ENCODE results near the gene ABI1. TPM values are rescaled to one million over a fixed set of nuclear protein-coding genes. Genes with fewer than 3 reads are reported as not detected.

The ABI1 gene
- polyA plus RNA-seq, 1 donor from 2014 or later = 50.4 TPM

GRCh38 chr10:26844396-26844975 is 16.3 kb downstream of the ABI1 start:
- TF ChIP-seq RAD21 (conservative IDR thresholded peaks at IDR 0.05) (no peak), POLR2AphosphoS5 (IDR thresholded peaks at IDR 0.05) (no peak)
- H3K9ac ChIP-seq (ENCODE audit: low read length) = no peak overlapping the region
- H2AFZ ChIP-seq (ENCODE audit: low read depth, low read length) = no peak overlapping the region
- H3K9me3 ChIP-seq (ENCODE audit: low read length) = no peaks in the 10 kb centered on the region
- H3K4me2 ChIP-seq (ENCODE audit: low read length) = no peak overlapping the region
- no peak overlapping the region for H3K27ac ChIP-seq (ENCODE audit: low read length)
- no peaks in the 10 kb centered on the region for H3K27me3 ChIP-seq (ENCODE audit: insufficient read depth, low read depth, low read length)
- peaks cover 31% of the 10 kb centered on the region for H3K79me2 ChIP-seq (replicated peaks; ENCODE audit: insufficient read depth, low read length)
- H3K36me3 ChIP-seq (ENCODE audit: insufficient read depth, low read length) = no peaks in the 10 kb centered on the region
- no peaks in the 10 kb centered on the region for H4K20me1 ChIP-seq (ENCODE audit: insufficient read depth)
- peaks cover 3% of the 10 kb centered on the region for H3F3A ChIP-seq (ENCODE audit: insufficient read depth, low read length, poor library complexity, severe bottlenecking)
- H3K9me2 ChIP-seq (ENCODE audit: insufficient read depth, low read length) = no peaks in the 10 kb centered on the region
- H3K4me3 ChIP-seq (ENCODE audit: low read length) = no peak overlapping the region

- peaks cover 3% of the 10 kb centered on the region for H3F3A ChIP-seq (ENCODE audit: insufficient read depth, low read length, poor library complexity, severe bottlenecking)
- H3K36me3 ChIP-seq (ENCODE audit: insufficient read depth, low read length) = no peaks in the 10 kb centered on the region
- no peaks in the 10 kb centered on the region for H3K27me3 ChIP-seq (ENCODE audit: insufficient read depth, low read depth, low read length)
- no peaks in the 10 kb centered on the region for H3K9me2 ChIP-seq (ENCODE audit: insufficient read depth, low read length)
- no peak overlapping the region for H3K4me3 ChIP-seq (ENCODE audit: low read length)
- no peak overlapping the region for H2AFZ ChIP-seq (ENCODE audit: low read depth, low read length)
- no peak for TF ChIP-seq MXI1 (conservative IDR thresholded peaks at IDR 0.05; ENCODE audit: poor library complexity, severe bottlenecking)
- TF ChIP-seq REST (IDR thresholded peaks at IDR 0.05; ENCODE audit: borderline replicate concordance) = no peak
- no peak for TF ChIP-seq RAD21 (conservative IDR thresholded peaks at IDR 0.05)
- TF ChIP-seq CTCF (IDR thresholded peaks at IDR 0.05; ENCODE audit: poor library complexity, severe bottlenecking) = no peak
- no peak for TF ChIP-seq POLR2AphosphoS5 (IDR thresholded peaks at IDR 0.05)
- TF ChIP-seq TAF1 (IDR thresholded peaks at IDR 0.05; ENCODE audit: low read depth) = no peak
- no peak for TF ChIP-seq EZH2 (IDR thresholded peaks at IDR 0.05; ENCODE audit: borderline replicate concordance, insufficient read depth, low read length, poor library complexity, severe bottlenecking)
- no peak for TF ChIP-seq EP300 (conservative IDR thresholded peaks at IDR 0.05; ENCODE audit: poor library complexity, severe bottlenecking)
- TF ChIP-seq SMC3 (conservative IDR thresholded peaks at IDR 0.05; ENCODE audit: poor library complexity) = no peak
- H3K79me2 ChIP-seq (replicated peaks; ENCODE audit: insufficient read depth, low read length) = peaks cover 28% of the 10 kb centered on the region
- H3K9me3 ChIP-seq (ENCODE audit: low read length) = no peaks in the 10 kb centered on the region
- H3K27ac ChIP-seq (ENCODE audit: low read length) = no peak overlapping the region
- no peak overlapping the region for H3K9ac ChIP-seq (ENCODE audit: low read length)
- H3K4me2 ChIP-seq (ENCODE audit: low read length) = no peak overlapping the region
- H4K20me1 ChIP-seq (ENCODE audit: insufficient read depth) = no peaks in the 10 kb centered on the region
Measured at GRCh38 chr10:26843736-26844135, 17.0 kb downstream of the ABI1 start.
